MM.1S (cell line): ENCODE measurements around the gene HOMER1.

Experiments
- CTCF ChIP-seq: fragments of 300-600 bp; sonication (generic); IDR thresholded peaks from 2 replicates; pipeline ENCODE4 v1.5.1; 2016; ENCODE audit warnings: antibody characterized with exemption, low read length, mixed read lengths
- EZH2 ChIP-seq: fragments of 300-600 bp; sonication (generic); optimal IDR thresholded peaks from 2 replicates; pipeline ENCODE3; 2017; ENCODE audit warnings: low read depth, mild to moderate bottlenecking, antibody characterized with exemption, low read length, mixed read lengths

- no peak for TF ChIP-seq CTCF
- no peak for TF ChIP-seq EZH2
These were observed 97.4 kb downstream of the HOMER1 start for GRCh38 chr5:79416499-79416898.
